Esophagus squamous epithelium (tissue), 5 donors: ENCODE measurements around the gene PWP1. TPM values are rescaled to one million over a fixed set of nuclear protein-coding genes. Genes with fewer than 3 reads are reported as not detected.
A peak's percentile ranks its signal among the peaks of the same experiment; 100 is the strongest.

Source experiments
- DNase-seq: peaks from one replicate; lab custom pipeline; 2025; lab: John Stamatoyannopoulos, UW
- H3K27ac ChIP-seq, 4 donors: fragments of 200-600 bp; sonication (generic); one replicate each; pipeline ENCODE4 v1.5.1; 2016 to 2019; ENCODE audit warnings: mild to moderate bottlenecking in 1 of 4
- H3K27me3 ChIP-seq, 4 donors: fragments of 200-600 bp; sonication (generic); 1 replicate in 3 of 4; 2 replicates in 1 of 4; pipeline versions ENCODE4 v1.5.1 to v1.6.0; 2017 to 2021; ENCODE audit warnings: antibody characterized with exemption in 1 of 4
- H3K36me3 ChIP-seq, 3 donors: fragments of 200-600 bp; sonication (generic); one replicate each; pipeline ENCODE4 v1.5.1; 2016 to 2019
- H3K4me1 ChIP-seq, 3 donors: fragments of 200-600 bp; sonication (generic); one replicate each; pipeline ENCODE4 v1.5.1; 2017 to 2019
- H3K4me3 ChIP-seq, 4 donors: fragments of 200-600 bp; sonication (generic); 1 replicate in 3 of 4; 2 replicates in 1 of 4; pipeline ENCODE4 v1.5.1; 2016 to 2019; ENCODE audit warnings: mild to moderate bottlenecking in 2 of 4, moderate library complexity in 1 of 4
- H3K9me3 ChIP-seq, 3 donors: fragments of 200-600 bp; sonication (generic); one replicate each; pipeline ENCODE4 v1.5.1; 2016 to 2019
- CTCF ChIP-seq, 6 experiments: fragments of 450-650 bp in 4 of 6; fragments of 200-600 bp in 2 of 6; sonication (generic) in 2 of 6; IDR thresholded peaks; one replicate each; pipeline ENCODE4 v1.5.1; 2016 to 2019; ENCODE audit warnings: antibody characterized with exemption in 6 of 6, mild to moderate bottlenecking in 4 of 6, moderate library complexity in 4 of 6
- POLR2A ChIP-seq, 4 donors: fragments of 450-650 bp; IDR thresholded peaks; one replicate each; pipeline ENCODE4 v1.6.1; 2017; ENCODE audit warnings: antibody characterized with exemption in 4 of 4, mild to moderate bottlenecking in 4 of 4, moderate library complexity in 3 of 4
- WGBS, 2 donors: methylation state at CpG; one replicate each; pipeline ENCODE4 v1.1.5; 2018; 5-methylcytosine and 5-hydroxymethylcytosine counted together
- intact Hi-C: fragments of 100-400 bp; cut with DNase I; formaldehyde crosslinking; loops from one replicate; pipeline ENCODE4 v1.15.0; 2022
- total RNA-seq, 4 donors: library from RNA; depleted of rRNA; stranded (reverse); fragments of >200 nt; gene quantifications; one replicate each; pipeline ENCODE4 v1.1.0, GENCODE V29; 2016
- donor health status: DM: yes; HTN: yes; CAD: no.

The PWP1 gene
- total RNA-seq, 4 donors from 2014 or later, result 36.9 to 91.0 (median 48.7) TPM

GRCh38 chr12:107761502-107761904 is 75.9 kb downstream of the PWP1 start:
- TF ChIP-seq CTCF (IDR thresholded peaks at IDR 0.05) (no peak), POLR2A (IDR thresholded peaks at IDR 0.05) (no peak)
- Histone ChIP-seq H3K36me3 (peaks cover 0 to 18% (median 0%) of the 10 kb centered on the region in 3 donors), H3K4me1 (peaks cover 17 to 38% (median 23%) of the 10 kb centered on the region in 3 donors), H3K27me3 (no peaks in the 10 kb centered on the region), H3K9me3 (no peaks in the 10 kb centered on the region), H3K4me3 (peak overlapping the region; percentile 69 to 94 (median 90)), H3K27ac (peak overlapping the region; percentile 52 to 92 (median 90))
- intact Hi-C loops, result loop anchor here (5.0 kb wide), 1 partner anchor 121 kb away; no protein-coding TSS in a partner anchor
- 7 to 9% methylated on average over 5 to 12 of the region's 12 CpGs for WGBS, 2 donors
- DNase-seq, result no peak

Other genes starting within 250 kb of the PWP1 start
- gene PRDM4, start 75.3 kb downstream of the PWP1 start, total RNA-seq, result 10 to 100 TPM; 11.4 to 24.8 (median 22.9) TPM
- gene ASCL4, start 88.9 kb downstream of the PWP1 start, total RNA-seq, result under 1 TPM in 1 of 4 donors, not detected in 3; 0.19 TPM